Measurements from ENCODE around the gene TXNDC12.

The TXNDC12 gene

DNA sequence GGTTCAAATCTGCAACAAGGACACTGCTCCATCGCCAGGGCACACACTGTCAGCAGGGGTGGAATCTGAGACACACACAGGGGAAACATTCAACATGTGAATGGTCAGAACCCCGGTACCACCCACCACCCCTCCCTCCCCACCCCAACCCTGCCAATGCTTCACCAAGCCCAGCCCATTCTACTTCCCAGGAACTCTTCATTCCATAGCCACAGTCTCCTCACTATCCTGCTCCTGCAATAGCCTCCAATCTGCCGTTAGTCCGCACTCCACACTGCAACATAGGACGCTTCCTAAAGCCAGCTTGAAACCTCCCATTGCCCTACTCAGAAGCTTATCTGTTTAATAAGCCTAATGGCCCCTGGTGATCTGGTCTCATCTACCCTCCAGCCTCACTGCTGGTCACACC is 57.0 kb downstream of the TXNDC12 start:
- no peak for DNase-seq (ENCODE audit: low spot score)

- peak; percentile 34 for DNase-seq (ENCODE audit: low spot score)
Observed at GRCh38 chr1:51990478-51990965, 64.5 kb downstream of the TXNDC12 start, which contains the start of gene RAB3B. Gene RAB3B, minus strand, starts transcription at chr1:51990700. Its CDS starts 13,583 bp downstream, at chr1:51977117.

DNA sequence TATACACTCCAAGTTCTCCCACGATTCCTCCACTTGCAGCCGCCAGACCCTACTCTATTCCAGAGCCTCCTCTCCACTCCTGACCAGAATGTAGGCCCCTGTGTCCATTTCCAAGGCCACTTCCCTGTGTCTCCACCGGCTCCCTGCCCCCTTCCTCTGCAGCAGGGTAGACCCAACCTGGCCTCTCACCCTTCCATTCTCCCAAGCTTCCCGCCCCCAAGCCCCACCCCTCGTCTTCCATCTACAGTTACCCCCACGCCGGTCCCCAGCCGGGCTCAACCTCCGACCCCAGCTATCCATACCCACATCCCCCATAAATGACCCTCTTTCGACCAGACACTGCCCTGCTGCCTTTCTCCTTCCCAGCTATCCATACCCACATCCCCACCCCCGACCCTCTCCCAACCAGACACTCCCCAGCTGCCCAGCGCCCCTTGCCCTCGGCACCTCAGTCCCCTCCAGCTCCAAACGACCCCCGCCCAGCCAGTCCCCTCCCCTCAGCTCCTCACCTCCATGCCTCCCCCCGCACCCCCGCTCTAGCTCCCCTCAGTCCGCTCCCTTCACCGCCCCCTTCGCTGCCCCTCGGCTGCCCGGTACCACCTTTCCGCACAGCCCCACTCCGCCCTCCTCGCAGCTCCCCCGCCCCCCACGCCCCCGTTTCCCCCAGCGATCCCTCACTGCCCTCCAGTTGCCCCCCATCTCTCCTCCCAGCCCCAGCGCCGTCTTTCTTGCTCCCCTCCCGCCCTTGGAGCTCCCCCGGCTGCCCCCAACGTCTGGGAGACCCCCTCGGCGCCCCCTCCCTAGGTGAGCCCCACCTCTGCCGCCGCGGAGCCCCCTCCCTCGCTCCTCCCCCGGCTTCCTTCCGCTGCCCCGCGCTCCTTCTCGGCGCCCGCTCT is 65.2 kb downstream of the TXNDC12 start:
- no peak for DNase-seq (ENCODE audit: low spot score)

DNA sequence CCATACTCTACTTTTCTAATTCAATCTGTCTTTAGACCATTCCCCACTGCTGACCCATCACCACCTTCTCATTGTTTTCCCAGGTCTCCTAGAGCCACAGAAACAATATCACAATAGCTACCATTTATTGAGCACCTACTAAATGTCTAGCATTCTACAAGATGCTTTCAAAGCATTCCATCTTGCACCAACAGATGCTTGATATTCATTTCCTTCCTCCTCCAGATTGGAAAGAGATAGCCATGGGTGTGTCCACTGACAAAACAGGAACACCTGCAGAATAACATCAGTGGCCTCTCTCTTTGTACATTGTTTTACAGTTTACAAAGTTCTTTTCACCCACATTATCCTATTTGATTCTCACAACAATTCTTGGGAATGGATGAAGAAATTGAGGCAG is 66.7 kb downstream of the TXNDC12 start:
- DNase-seq (ENCODE audit: low spot score) = no peak

GRCh38 chr1:51986718-51987117 is 68.3 kb downstream of the TXNDC12 start:
- DNase-seq (ENCODE audit: low spot score) = no peak

DNA sequence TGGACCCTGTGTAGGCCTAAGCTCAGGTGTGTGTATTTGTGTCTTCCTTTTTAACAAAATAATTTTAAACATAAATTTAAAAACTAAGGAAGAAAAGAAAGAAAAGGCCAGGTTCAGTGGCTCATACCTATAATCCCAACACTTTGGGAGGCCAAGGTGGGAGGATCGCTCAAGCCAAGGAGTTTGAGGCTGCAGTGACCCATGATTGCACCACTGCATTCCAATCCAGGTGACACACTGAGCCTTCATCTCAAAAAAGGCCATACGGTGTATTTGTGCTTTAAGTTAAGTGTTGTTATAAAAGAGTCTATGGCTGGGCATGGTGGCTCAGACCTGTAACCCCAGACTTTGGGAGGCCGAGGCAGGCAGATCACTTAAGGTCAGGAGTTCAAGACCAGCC is 72.8 kb downstream of the TXNDC12 start:
- no peak for DNase-seq (ENCODE audit: low spot score)

DNA sequence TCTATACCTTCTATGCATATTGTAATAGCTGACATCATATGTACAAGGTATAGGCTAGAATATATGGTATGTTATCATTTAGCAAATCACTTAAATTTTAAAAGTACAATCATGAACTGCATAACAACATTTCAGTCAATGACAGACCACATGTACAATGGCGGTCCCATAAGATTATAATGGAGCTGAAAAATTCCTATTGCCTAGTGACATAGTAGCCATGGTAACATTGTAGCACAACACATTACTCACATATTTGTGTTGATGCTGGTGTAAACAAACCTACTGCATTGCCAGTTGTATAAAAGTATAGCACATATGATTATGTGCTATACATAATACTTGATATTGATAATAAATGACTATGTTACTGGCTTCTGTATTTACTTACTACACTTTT is 73.4 kb downstream of the TXNDC12 start:
- DNase-seq (ENCODE audit: low spot score) = no peak

GRCh38 chr1:51978099-51978498 is 76.9 kb downstream of the TXNDC12 start:
- no peak for DNase-seq (ENCODE audit: low spot score)

GRCh38 chr1:51976846-51977602 is 78.0 kb downstream of the TXNDC12 start:
- DNase-seq (ENCODE audit: low spot score) = no peak

- DNase-seq (ENCODE audit: low spot score) = no peak
Observed at GRCh38 chr1:51973587-51974474, 81.2 kb downstream of the TXNDC12 start.

Measured in cerebellar cortex (tissue), 1 donor.